MV-4-11 (cell line): ENCODE data around the gene AGPS.
"Not testable (repeated sequence)": the region's sequence is repeated elsewhere in the genome, so short reads cannot be mapped to it uniquely, and the experiment has no call there.

Source experiments
- DNase-seq: peaks from one replicate; lab custom pipeline; 2025; lab: John Stamatoyannopoulos, UW

The AGPS gene

DNA sequence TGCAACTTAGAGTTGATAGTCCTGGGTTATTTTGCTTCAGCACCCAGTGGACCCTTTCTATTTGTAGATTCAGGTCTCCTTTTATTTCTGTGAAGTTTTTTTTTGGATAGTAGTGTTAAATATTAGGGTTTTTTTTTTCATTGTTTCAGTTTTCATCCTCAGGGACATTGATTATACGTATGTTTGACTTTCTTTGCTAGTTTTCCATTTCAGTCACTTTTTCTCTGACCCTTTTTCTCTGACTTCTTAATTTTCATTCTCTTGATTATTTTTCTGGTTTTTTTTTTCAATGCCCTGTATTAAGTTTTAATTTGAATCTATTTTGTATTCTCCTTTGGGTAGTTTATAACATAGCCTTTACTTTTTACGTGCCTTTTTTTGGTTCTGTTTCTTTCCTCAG is 79.4 kb downstream of the AGPS start:
- no peak for DNase-seq

DNA sequence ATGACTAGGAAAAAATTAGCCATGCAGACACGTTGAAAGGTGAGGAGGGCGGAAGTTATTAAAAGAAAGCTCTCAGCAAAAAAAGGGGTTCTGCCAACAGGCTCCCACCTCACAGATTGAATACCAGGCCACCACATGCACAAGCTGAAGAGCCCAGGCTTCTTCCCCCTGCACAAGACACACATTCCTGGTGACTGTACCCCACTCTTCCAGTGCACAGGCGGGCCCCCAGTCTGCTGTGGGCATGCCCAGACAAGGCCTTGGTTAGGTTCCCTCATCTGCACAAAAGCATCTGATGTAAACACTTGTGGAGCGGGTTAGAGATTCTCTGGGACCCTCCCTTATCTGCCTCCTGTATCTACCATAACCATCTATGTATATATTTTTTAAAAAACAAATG is 81.7 kb downstream of the AGPS start:
- no peak for DNase-seq

DNA sequence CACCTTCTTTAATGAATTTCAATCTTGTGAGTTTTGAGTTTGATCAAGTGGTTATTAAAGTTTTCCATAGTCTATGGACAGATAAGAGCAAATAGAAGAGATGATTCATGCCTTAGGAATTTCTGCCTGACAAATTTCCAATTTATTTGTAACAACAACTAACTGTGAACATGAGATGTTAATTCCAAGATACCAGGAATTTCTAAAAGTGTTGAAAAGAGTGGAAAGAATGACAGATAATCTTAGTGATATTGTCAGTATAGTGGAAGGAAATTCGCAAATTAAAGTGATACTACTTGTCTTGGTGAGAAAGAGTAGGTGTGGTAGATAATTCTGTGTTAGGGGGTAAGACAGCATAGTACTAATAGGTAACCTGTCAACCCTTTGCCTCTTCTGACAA is 82.4 kb downstream of the AGPS start:
- no peak for DNase-seq

DNA sequence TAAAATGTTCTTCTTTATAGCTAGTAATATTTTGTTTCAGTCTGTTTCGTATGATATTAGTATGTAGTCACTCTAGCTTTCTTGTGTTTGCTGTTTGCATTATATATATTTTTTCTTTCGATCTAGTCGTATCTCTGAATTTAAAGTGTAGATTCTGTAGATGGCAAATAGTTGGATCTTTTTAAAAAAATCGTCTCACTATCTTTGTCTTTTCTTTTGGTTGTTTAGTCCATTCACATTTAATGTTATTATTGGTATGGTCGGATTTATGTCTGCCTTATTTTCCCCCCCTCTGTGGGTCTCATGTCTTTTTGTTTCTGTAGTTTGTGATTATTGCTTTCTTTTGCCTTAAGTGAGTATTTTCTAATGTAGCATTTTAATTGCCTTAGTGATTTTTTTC is 84.3 kb downstream of the AGPS start:
- no peak for DNase-seq

DNA sequence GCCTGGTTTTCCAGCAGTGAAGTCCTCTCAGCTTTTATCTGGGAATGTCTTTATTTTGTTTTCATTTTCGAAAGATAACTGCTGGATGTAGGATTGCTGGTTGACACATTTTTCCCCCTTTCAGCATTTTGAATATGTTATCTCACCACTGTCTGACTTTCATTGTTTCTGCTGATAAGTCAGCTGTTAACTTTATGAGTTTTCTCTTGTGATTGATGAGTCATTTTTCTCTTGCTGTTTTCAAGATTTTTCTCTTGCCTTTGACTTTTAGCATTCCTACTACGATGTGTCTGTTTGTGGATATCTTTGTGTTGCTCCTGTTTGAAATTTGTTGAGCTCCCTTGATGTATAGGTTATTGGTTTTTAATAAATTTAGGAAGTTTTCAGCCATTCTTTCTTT is 85.5 kb downstream of the AGPS start:
- DNase-seq: no peak

DNA sequence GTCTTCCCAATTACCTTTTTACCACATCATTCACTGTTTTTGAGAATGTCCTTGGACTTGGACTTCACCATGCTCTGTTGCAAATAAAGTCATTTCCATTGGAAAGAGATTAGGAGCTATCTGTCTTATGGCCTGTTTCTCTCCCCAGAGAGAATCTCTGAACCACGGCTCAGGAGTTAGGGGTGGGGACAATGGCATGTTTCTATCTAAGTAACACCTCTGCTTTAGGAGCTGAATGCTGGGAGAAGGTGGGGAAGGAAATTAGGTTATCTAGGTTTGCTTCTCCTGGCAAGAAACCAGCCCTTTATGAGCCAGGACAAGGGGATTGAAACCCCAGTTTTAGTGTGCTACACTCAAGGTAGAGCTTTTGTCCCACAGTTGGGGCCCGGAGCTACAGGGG is 86.3 kb downstream of the AGPS start:
- DNase-seq: no peak

DNA sequence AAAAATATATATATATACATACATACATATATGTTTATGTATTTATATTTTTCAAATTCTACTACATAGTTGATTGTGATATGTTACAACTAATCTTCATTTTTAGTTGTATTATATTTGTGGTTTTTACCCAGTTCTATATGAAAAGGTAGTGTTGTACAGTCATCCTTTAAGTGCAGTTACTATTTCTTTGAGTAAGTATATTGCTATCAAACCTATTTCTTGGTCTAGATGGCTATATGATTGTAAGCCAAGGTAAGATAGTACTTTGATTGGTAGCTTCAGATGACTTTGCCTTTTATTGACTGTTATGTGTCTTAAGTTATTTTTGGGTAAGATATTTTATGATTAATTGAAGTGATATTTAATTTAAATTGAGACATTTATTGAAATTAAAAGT is 89.6 kb downstream of the AGPS start:
- no peak for DNase-seq

DNA sequence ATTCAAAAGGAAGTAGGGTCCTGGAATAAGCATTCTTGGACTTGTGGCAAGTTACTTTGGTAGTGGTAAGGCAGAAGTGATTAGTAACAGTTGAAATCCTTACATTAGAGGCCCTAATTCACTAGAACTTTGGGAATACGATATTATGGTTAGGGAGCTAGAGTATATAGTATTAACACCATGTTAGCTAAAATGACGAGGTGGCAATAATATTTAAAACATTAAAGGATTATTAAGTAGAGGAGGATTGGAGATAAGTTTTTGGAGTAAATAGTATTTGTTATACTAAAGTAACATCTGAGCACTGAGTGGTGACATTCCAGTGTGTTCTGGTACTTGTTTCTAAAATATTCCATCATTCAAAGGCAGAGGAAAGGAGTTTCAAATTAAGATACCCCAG is 91.0 kb downstream of the AGPS start:
- DNase-seq: no peak

DNA sequence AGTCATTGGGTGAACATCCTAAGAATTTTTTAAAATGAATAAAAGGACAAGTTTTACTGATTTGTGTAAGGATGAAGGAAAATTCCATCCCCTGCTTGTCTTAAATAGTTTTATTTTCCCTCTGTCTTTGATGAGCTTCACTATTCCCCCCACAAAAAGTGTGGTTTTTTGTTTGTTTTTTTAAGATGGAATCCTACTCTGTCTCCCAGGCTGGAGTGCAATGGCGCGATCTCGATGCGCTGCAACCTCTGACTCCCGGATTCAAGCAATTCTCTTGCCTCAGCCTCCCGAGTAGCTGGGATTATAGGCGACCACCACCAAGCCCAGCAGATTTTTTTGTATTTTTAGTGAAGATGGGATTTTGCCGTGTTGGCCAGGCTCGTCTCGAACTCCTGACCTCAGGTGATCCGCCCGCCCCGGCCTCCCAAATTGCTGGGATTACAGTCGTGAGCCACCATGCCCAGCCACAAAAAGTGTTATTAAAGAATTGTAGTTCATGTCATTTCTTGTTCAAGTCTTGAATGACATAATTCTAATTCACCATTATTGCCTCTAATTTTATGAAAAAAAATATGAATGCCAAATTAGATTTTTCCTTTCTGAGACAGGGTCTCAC is 91.7 kb downstream of the AGPS start:
- no peak for DNase-seq

DNA sequence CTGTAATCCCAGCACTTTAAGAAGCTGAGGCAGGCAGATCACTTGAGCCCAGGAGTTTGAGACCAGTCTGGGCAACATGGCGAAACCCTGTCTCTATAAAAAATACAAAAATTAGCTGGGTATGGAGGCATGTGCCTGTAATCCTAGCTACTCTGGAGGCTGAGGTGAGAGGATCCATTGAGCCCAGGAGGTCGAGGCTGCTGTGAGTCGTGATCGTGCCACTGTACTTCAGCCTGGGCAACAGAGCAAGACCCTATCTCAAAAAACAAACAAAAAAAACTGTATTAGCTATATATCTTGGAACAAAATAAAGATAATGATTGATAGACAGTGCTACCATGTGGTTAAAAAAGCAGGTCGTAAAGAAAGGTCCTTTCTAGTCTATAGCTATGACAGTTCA is 93.1 kb downstream of the AGPS start:
- not testable (repeated sequence) for DNase-seq

DNA sequence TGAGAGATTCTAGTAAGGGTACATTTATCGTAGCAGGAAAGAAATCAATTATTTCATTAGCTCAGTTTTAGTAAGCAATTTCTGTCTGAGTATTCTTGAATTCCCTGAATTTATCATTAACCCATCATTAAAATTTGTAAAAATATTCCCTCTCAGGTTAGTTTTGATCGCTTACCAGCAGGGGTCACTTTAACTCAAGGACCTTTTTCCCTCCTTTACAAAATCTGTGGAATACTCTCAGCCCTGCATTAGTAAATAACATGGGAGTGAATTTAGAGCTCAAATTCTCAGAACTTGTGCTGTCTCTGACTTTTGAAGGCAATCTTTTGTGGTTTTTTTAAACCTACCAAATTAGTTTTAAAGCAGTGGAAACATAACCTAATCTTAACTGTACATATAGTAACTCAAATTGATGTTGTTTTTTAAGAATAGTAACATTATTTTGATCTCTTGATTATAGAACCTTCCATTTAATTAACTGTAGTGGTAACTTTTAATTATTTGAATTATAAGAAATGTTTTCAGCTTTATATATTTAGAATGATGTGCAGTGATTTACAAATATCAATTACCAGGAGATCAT is 97.2 kb downstream of the AGPS start:
- DNase-seq: no peak

DNA sequence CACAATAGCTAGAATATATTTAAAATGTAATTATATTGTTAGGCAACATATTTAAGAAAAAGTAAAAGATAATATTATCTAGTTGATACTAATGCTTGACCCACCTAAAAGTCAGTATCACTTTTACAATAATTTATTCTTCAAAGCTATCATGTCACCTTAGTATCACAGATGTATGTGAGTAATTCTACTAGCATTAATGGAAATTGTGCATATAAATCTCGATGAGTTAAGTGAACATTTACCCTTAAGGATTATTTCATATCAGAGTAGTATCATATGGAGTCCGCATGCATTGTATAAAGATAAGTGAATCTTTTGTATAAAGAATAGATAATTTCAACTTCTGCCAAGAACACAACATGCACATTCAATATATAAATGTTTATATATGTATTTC is 103.4 kb downstream of the AGPS start:
- no peak for DNase-seq

DNA sequence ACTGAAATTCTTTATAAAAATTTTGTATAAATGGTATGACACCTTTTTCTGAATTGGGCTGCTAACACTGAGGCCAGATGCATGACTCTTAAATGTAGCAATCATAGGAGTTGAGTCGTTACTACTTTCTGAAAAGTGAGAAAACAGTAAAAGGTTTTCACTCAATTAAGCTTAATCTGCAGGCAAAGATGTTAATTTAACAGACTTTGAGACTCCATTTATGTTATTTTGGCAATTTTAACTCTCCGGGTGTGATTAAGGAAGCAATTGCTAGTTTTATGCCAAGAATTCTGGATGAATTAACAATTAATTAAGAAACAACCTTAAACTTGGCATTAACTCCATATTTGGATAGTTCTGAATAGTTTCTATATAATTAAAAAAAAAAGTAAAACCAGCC is 104.3 kb downstream of the AGPS start:
- no peak for DNase-seq

DNA sequence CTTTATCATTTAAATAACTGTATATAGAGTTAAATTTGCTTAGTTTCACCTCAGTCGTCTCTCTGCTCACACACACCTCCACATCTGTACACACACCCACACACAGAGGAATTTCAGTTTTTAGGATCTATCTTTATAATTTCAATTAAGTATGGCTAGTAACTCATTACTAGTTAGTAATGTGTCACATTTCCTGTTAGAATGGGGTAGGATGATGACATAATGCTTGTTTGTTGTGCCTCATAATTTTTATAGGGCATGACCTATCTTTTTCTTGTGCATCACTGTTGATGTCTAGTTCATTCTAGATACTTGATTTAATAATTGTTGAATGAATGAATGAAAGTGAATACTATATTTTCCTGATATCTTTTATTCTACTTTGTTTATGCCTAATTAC is 108.6 kb downstream of the AGPS start:
- no peak for DNase-seq

DNA sequence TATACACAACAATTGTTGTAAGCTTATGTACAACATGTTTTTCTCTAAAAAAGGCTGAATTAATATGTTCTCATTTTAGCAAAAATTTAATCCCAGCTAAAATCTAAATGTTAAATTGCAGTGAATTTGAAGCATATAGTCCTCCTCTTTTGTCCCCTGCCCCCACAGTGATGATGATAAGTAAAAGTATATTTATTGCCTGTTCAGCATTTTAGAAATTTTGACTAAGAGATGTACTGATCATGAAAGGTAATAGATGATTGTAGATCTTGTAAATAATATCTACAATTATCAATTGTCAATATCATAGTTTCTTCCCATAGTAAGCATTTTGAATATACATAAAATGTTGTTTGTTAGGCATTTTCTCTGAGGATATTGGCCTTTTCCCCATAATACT is 113.9 kb downstream of the AGPS start:
- no peak for DNase-seq

DNA sequence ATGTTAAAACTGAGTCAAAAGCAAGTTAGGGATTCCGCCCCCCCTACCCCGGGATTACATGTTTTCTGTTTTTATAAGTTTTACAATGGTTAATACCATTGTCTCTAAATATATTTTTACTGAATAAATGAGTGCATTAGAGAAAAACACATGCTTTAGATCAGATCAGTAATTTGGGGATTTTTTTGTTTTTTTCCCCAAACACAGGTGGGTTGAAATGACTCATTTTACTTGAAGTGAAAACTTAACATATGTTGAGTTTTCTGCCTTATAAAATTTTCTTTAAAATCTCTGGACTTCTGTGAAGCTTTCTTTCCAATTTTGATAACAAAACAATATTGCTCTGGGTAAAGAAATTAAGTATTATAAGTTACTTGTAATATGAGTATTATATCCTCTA is 114.4 kb downstream of the AGPS start:
- no peak for DNase-seq

DNA sequence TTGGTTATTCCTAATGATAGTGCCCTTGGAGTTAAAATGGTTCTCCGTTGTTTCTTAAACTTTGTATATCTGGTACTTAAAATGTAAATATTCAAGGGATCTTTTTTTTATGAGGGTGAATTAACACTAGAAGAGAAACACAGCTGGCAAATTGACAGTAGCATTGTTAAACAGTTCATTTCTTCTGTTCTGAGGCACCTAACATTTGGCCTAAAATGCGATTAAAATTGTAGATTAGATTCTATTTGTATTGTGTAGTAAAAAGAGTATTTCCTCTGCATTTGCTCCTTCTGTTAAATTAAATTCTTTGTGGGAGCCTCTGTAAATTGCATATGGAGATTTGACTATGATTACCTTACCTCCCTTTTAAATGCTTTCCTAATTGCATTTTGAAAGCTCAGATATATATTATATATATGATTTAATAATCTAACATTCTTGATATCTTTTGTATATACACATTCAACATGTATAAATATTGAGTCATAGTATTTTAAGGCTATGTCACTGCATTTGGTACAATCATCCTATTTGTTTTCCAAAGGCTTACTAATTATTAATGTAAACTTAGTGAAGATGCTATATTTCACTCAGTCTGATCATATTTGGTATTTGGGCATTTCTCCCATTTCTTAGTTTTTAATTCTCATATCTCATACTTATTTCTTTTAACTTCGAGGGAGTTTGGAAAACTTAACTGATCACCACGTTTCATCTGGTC is 124.4 kb downstream of the AGPS start:
- no peak for DNase-seq

DNA sequence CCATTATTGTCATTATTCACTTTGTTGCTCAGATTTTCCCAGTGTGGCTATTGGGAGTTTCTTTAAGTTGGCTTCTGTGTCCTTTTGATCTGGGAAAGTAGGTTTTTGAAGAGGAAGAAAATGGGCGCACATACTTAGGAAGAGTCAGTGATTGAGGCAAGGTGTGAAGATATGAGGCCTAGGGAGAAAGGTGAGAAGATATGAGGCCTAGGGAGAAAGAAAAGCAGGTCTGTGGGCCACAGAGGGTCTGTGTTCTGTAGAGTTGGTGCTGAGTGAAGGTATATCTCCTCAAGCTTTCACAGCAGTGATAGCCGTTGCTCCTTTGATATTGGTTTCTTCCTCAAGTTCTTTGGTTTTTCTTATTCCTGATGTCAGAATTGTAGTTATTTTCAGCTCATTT is 126.2 kb downstream of the AGPS start:
- no peak for DNase-seq

DNA sequence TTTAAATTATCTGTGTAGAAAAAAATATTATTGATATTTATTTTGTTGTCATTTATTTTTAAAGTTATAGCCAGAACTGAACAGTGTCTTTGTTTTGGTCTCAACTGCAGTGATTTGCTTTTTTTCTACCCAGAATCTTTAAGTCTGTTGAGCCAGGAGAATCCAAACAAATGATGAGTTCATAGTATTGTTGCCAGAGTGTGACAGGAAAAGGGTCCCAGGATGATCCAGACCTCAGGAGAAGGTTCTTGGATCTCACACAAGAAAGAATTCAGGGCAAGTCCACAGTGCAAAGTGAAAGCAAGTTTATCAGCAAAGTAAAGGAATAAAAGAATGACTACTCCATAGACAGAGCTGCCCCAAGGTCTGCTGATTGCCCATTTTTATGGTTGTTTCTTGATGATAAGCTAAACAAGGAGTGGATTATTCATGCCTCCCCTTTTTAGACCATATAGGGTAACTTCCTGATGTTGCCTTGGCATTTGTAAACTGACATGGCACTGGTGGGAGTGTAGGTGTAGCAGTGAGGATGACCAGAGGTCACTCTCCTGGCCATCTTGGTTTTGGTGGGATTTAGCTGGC is 127.1 kb downstream of the AGPS start:
- DNase-seq: no peak

DNA sequence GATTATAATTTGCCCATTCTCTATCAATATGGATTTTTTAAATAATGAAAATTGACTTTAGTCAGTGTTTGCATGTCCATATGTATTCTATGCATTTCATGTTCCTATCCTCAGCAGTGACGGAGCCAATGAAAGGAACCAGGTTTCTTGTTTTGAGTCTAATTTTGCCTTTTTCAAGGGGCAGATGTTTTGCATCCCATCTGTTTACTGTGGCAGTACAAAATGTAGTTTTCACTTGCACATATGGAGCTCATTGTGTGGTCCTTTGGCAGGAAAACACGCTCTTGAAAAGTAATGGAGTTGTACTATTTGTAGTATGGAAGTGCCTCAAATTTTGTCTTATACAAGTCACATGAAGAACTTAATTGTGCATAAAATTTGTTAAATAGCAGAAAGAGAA is 127.8 kb downstream of the AGPS start:
- no peak for DNase-seq

DNA sequence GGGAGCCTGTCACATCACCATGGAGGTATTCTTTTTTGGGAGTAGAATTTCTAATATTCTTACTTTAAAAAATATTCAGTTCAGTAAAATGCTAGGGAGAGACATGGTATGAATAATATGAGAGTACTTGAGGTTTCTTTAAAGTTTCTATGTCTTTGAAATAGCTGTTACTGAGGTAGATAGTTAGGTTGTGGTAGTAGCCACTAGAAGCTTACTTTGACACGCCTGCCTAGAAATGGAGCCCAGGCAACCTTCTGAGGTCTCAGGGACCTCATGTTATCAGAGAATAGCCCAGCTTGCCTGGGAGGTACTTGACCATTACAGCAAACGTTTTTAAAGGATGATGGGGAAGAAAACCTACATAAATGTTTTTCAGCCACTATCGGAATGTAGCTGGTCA is 131.2 kb downstream of the AGPS start:
- DNase-seq: no peak

DNA sequence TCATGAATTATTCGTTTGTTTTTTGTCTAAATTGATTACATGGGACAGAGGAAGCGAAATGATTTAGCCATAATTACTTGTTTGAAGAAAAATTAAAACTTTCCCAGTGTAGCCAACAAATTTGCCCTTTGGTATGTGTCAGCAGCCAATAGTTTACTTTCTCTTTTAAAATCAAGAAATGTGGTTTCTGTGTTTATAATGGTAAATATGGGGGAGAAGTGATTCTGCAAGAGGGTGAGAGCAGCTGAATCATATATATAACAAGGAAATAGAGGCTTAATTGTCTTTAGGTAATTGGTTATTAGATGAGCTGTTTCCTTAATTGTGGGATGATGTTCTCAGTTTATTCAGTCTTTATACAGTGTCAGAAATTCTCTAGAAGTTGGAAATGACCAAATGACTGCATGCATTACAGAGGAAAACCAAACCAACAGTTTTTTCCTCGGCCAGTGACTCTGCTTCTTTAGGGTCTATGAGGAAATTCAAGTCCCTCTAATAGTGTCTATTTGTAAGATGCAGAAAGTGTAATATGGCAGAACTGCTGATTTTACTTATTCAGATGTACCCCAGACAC is 132.9 kb downstream of the AGPS start:
- no peak for DNase-seq

DNA sequence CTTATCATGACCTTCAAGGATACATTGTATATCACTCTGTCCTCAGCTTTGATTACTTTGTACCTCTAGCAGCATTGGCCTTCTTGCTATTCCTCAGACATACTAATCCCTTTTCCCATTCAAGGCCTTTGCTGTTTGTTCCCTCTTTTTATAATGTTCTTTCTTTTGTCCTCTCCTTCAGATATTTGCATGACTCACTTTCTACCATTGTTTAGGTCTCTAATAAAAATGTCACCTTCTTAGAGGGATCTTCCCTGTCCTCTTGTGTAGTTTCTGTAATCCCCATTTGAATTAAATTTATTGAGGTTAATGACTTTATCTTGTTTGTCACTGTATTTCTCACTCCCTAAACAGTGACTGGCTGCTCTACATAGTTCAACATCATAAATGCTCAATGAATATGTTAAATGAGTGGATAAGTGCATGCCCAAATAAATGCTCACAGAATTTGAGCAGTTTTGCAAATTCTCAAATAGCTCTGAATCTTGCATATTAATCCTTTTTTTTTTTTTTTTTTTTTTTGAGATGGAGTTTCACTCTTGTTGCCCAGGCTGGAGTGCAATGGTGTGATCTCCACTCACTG is 135.9 kb downstream of the AGPS start:
- no peak for DNase-seq
